ENCODE measurements around the gene GALM. TPM values are rescaled to one million over a fixed set of nuclear protein-coding genes. Genes with fewer than 3 reads are reported as not detected.

Gene GALM
- total and polyA plus RNA-seq, 2 of the 8 experiments (the other 6 are each of a cell fraction or from before 2014, with no cell fraction given) = 9.9 to 13.1 TPM

DNA sequence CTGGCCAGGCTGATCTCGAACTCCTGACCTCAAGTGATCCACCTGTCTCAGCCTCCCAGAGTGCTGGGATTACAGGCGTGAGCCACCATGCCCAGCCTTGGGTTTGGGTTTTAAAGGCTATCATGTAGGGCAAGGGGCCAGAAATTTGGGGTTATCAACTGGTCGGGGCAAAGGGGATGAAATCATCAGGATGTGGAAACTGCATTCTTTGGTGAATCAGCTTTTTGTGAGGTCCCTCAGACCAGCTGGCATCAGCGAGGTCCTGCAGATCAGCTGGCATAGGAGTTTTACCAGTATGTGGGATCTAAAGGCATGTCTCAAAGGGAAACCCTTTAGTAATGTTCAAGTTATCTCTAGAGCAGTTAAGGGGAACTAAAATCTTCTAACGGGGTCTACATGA lies 105.7 kb downstream of the GALM start (continued):
- no peak for TF ChIP-seq CHD7 (IDR thresholded peaks at IDR 0.05; ENCODE audit: insufficient replicate concordance, low read length)
- TF ChIP-seq TCF12 (IDR thresholded peaks at IDR 0.05; ENCODE audit: low read depth, low read length) = no peak
- no peak for TF ChIP-seq GABPA (IDR thresholded peaks at IDR 0.05; ENCODE audit: borderline replicate concordance, insufficient read depth, low read length)
- no peak for TF ChIP-seq NANOG (IDR thresholded peaks at IDR 0.05; ENCODE audit: insufficient read depth, low read depth, low read length, poor library complexity, severe bottlenecking)
- TF ChIP-seq HDAC2 (IDR thresholded peaks at IDR 0.05; ENCODE audit: borderline replicate concordance in 1 of 2, low read depth in 2 of 2, low read length in 2 of 2) = no peak
- TF ChIP-seq ATF3 (IDR thresholded peaks at IDR 0.05; ENCODE audit: insufficient read depth, low read depth, low read length) = no peak
- no peak for TF ChIP-seq ZNF274 (IDR thresholded peaks at IDR 0.05; ENCODE audit: borderline replicate concordance, extremely low read depth, low read length)
- TF ChIP-seq SP1 (IDR thresholded peaks at IDR 0.05; ENCODE audit: low read depth, low read length) = no peak
- no peak for TF ChIP-seq TAF1 (IDR thresholded peaks at IDR 0.05; ENCODE audit: low read depth, low read length)
- TF ChIP-seq KDM5A (IDR thresholded peaks at IDR 0.05; ENCODE audit: low read length) = no peak
- TF ChIP-seq BRCA1 (IDR thresholded peaks at IDR 0.05; ENCODE audit: low read depth, low read length) = no peak
